Endothelial cell of umbilical vein (primary cell): ENCODE measurements around the gene MOB3C.

Experiments
- CTCF ChIP-seq, 2 donors: IDR thresholded peaks; 1 replicate in 1 of 2; 2 replicates in 1 of 2; pipeline ENCODE4 v1.5.1; 2011; ENCODE audit warnings: low read length in 2 of 2, mild to moderate bottlenecking in 2 of 2, moderate library complexity in 2 of 2, control low read depth in 1 of 2, inconsistent platforms in 1 of 2, low read depth in 1 of 2; ENCODE audit not compliant: insufficient read depth in 1 of 2; ENCODE audit errors: extremely low read depth in 1 of 2
- EZH2 ChIP-seq: IDR thresholded peaks from 2 replicates; pipeline ENCODE4 v1.6.1; 2012; ENCODE audit warnings: borderline replicate concordance, low read depth, mild to moderate bottlenecking, moderate library complexity, low read length, inconsistent platforms; ENCODE audit not compliant: severe bottlenecking
- FOS ChIP-seq: IDR thresholded peaks from 2 replicates; pipeline ENCODE4 v1.6.1; 2011; ENCODE audit warnings: mild to moderate bottlenecking, low read length, moderate library complexity, borderline replicate concordance; ENCODE audit not compliant: insufficient read depth
- MAX ChIP-seq: IDR thresholded peaks from 2 replicates; pipeline ENCODE4 v1.6.1; 2011; ENCODE audit not compliant: insufficient read depth, insufficient read length
- POLR2A ChIP-seq: IDR thresholded peaks from 2 replicates; pipeline ENCODE4 v1.6.1; 2012; ENCODE audit warnings: low read depth, mild to moderate bottlenecking, control low read depth, low read length
- POLR2AphosphoS5 ChIP-seq: IDR thresholded peaks from 2 replicates; pipeline ENCODE4 v1.6.1; 2012; ENCODE audit warnings: low read depth, mild to moderate bottlenecking, control low read depth, low read length, moderate library complexity; ENCODE audit not compliant: insufficient read depth

- TF ChIP-seq CTCF (IDR thresholded peaks at IDR 0.05; ENCODE audit: extremely low read depth in 1 of 2, insufficient read depth in 1 of 2, low read depth in 1 of 2, low read length in 2 of 2), result no peak
- TF ChIP-seq POLR2A, result no peak
- TF ChIP-seq EZH2, result no peak
- TF ChIP-seq POLR2AphosphoS5, result no peak
- no peak for TF ChIP-seq MAX
- no peak for TF ChIP-seq FOS
Measured at GRCh38 chr1:46637444-46638083, 21.0 kb upstream of the MOB3C start.
